ENCODE results near the gene RAB21. TPM values are rescaled to one million over a fixed set of nuclear protein-coding genes. Genes with fewer than 3 reads are reported as not detected.

The RAB21 gene
- total RNA-seq, 1 experiment from 2014 or later, result 115 TPM

GRCh38 chr12:71763677-71764379 lies 9.2 kb downstream of the RAB21 start:
- CTCF ChIA-PET, result no interaction called here
- intact Hi-C loops (cut with micrococcal nuclease; ENCODE audit: unreplicated experiment), result no loop called here
- Mint-ChIP-seq H3K36me3 (ENCODE audit: insufficient read depth, unreplicated experiment) (peaks cover 20% of the 10 kb centered on the region), H3K4me3 (ENCODE audit: low read depth, unreplicated experiment) (no peak overlapping the region), H3K9me3 (ENCODE audit: low read depth, unreplicated experiment) (peaks cover 16% of the 10 kb centered on the region), H3K27ac (ENCODE audit: unreplicated experiment) (no peak overlapping the region), H3K27me3 (ENCODE audit: unreplicated experiment) (no peaks in the 10 kb centered on the region), H3K4me1 (ENCODE audit: low read depth, unreplicated experiment) (peaks cover 8% of the 10 kb centered on the region)
- DNase-seq, result no peak
- BruUV-seq (replicated peaks), result no TSS peak
- TF ChIP-seq, protein P1, sequence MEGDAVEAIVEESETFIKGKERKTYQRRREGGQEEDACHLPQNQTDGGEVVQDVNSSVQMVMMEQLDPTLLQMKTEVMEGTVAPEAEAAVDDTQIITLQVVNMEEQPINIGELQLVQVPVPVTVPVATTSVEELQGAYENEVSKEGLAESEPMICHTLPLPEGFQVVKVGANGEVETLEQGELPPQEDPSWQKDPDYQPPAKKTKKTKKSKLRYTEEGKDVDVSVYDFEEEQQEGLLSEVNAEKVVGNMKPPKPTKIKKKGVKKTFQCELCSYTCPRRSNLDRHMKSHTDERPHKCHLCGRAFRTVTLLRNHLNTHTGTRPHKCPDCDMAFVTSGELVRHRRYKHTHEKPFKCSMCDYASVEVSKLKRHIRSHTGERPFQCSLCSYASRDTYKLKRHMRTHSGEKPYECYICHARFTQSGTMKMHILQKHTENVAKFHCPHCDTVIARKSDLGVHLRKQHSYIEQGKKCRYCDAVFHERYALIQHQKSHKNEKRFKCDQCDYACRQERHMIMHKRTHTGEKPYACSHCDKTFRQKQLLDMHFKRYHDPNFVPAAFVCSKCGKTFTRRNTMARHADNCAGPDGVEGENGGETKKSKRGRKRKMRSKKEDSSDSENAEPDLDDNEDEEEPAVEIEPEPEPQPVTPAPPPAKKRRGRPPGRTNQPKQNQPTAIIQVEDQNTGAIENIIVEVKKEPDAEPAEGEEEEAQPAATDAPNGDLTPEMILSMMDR (IDR thresholded peaks at IDR 0.05; ENCODE audit: unreplicated experiment), result no peak

- Mint-ChIP-seq H3K9me3 (ENCODE audit: low read depth, unreplicated experiment) (peaks cover 13% of the 10 kb centered on the region), H3K27ac (ENCODE audit: unreplicated experiment) (no peak overlapping the region), H3K4me1 (ENCODE audit: low read depth, unreplicated experiment) (peaks cover 8% of the 10 kb centered on the region), H3K4me3 (ENCODE audit: low read depth, unreplicated experiment) (no peak overlapping the region), H3K27me3 (ENCODE audit: unreplicated experiment) (no peaks in the 10 kb centered on the region), H3K36me3 (ENCODE audit: insufficient read depth, unreplicated experiment) (peaks cover 15% of the 10 kb centered on the region)
- CTCF ChIA-PET, result no interaction called here
- intact Hi-C loops (cut with micrococcal nuclease; ENCODE audit: unreplicated experiment), result no loop called here
- TF ChIP-seq, protein P1 (IDR thresholded peaks at IDR 0.05; ENCODE audit: unreplicated experiment), result no peak
- BruUV-seq (replicated peaks), result no TSS peak
- DNase-seq, result no peak
These were observed 10.1 kb downstream of the RAB21 start for GRCh38 chr12:71764587-71765321.

GRCh38 chr12:71766202-71766601 lies 11.5 kb downstream of the RAB21 start:
- Mint-ChIP-seq H3K4me1 (ENCODE audit: low read depth, unreplicated experiment) (peaks cover 8% of the 10 kb centered on the region), H3K27me3 (ENCODE audit: unreplicated experiment) (no peaks in the 10 kb centered on the region), H3K36me3 (ENCODE audit: insufficient read depth, unreplicated experiment) (peaks cover 13% of the 10 kb centered on the region), H3K4me3 (ENCODE audit: low read depth, unreplicated experiment) (no peak overlapping the region), H3K9me3 (ENCODE audit: low read depth, unreplicated experiment) (peaks cover 10% of the 10 kb centered on the region), H3K27ac (ENCODE audit: unreplicated experiment) (no peak overlapping the region)
- intact Hi-C loops (cut with micrococcal nuclease; ENCODE audit: unreplicated experiment), result no loop called here
- CTCF ChIA-PET, result no interaction called here
- DNase-seq, result no peak
- TF ChIP-seq, protein P1 (IDR thresholded peaks at IDR 0.05; ENCODE audit: unreplicated experiment), result no peak
- BruUV-seq (replicated peaks), result no TSS peak

DNA sequence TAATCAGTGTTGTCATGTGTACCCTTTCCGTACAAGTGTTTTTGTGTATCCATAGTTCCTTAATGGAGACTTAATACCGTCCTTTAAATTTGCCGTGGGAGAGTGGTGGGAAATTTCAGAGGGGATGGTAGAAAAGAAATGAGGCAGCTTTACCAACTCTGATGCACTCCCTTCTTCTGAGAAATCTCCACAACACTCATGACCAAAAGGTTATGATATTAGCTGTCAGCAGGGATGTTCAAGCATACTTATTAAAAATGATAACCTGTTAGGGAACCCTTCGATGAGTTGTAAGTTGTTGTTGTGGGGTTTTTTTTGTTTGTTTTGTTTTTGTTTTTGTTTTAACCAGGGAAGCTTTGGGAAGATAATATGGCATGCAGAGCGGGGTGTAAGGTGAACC lies 12.5 kb downstream of the RAB21 start:
- H3K9me3 Mint-ChIP-seq (ENCODE audit: low read depth, unreplicated experiment), result peaks cover 10% of the 10 kb centered on the region
- no TSS peak for BruUV-seq (replicated peaks)
- H3K36me3 Mint-ChIP-seq (ENCODE audit: insufficient read depth, unreplicated experiment), result peaks cover 21% of the 10 kb centered on the region
- H3K27ac Mint-ChIP-seq (ENCODE audit: unreplicated experiment), result no peak overlapping the region
- H3K4me3 Mint-ChIP-seq (ENCODE audit: low read depth, unreplicated experiment), result no peak overlapping the region
- TF ChIP-seq, protein P1 (IDR thresholded peaks at IDR 0.05; ENCODE audit: unreplicated experiment), result no peak
- no peak for DNase-seq
- peaks cover 8% of the 10 kb centered on the region for H3K4me1 Mint-ChIP-seq (ENCODE audit: low read depth, unreplicated experiment)
- CTCF ChIA-PET, result no interaction called here
- intact Hi-C loops (cut with micrococcal nuclease; ENCODE audit: unreplicated experiment), result no loop called here
- no peaks in the 10 kb centered on the region for H3K27me3 Mint-ChIP-seq (ENCODE audit: unreplicated experiment)

Data from Calu3 (cell line).